Activated CD4-positive, CD25-positive, alpha-beta regulatory T cell (primary cell): ENCODE data around the gene SETMAR.
"Not testable (repeated sequence)": the region's sequence is repeated elsewhere in the genome, so short reads cannot be mapped to it uniquely, and the experiment has no call there.

Experiments
- DNase-seq, 4 experiments: peaks; one replicate each; lab custom pipeline; 2025; lab: John Stamatoyannopoulos, UW

SETMAR gene

DNA sequence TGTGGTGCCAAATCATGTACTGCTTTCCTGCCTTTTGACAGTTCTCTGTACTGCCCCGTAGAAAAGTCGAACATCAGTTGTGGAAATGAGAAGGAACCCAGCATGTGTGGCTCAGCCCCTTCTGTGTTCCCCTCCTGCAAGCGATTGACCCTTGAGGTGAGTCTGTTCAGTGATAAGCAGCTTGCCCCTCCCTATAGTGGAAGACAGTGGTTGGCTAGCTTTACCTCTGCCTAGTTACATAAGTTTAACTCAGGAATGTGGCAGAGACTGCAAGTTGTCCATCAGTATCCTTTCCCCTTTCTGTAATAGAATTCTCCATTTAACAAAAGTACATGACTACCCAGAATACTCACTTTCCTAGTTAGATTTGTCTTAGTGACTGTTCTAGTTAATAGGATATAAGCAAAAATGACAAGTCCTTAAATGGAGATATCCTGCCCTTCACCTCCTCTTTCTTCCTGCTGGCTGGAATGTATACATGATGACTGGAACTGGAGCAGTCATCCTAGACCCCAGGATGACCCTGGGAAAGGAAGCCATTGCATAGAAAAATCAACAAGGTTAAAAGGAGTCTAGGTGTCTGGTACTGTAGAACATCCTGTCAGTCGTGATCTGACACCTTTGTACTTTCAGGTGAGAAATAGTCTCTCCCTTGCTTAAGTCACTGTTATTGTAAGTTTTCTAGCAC, 10.6 kb downstream of the SETMAR start:
- no peak for DNase-seq

DNA sequence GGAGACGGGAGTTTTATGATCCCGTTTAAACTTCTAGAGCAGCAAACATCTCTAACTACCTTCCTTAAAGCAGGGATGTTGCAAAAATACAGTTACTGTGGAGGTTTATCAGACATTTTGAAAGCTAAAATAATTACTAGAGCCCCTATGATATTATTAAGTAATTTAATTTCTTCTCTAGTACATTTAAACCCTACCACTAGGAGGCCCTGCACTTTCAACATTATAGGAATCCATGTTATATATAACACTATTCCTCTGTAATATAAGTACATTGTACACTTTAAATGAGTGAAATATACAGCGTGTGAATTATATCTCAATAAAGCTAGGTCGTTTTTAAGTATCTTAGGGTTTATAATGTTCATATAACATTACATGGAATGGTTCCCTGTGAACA, 11.5 kb downstream of the SETMAR start:
- DNase-seq: no peak

DNA sequence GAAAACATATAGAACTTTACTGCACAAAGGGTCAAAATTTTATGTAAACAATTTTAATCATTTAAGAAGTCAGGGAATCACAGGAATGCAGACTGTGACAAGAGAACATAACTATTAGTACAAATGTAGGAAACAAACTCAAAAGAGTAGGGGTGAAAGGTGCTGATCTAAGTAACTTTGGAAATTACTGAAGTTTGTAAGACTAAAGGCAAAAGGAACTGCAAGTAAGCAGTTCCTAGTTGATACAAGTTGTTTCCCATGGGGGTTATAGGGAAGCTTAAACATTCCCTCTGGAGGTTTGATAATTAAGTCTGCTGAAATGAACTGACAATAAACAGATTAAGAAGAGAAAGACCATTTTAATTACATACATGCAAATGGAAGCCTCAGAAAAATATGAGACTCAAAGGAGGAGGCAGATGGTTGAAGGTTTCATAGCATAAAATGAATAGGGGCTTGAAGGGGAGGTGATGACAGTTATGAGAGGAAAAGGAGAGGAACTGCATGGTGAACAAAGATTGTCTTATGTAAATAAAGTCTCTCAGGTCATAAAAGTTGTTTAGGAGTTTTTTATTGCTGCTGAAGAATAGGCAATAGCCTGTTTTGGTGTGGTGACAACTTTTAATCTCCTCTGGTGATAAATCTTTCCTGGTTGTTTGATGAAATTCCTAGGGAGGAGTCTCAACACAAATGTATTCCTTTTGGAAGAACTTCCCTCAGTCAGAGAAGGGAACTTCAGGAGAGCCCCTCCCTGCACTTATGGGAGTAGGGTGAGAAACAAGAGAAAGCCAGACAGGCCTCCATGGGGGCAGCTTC, 17.1 kb downstream of the SETMAR start:
- DNase-seq: no peak

DNA sequence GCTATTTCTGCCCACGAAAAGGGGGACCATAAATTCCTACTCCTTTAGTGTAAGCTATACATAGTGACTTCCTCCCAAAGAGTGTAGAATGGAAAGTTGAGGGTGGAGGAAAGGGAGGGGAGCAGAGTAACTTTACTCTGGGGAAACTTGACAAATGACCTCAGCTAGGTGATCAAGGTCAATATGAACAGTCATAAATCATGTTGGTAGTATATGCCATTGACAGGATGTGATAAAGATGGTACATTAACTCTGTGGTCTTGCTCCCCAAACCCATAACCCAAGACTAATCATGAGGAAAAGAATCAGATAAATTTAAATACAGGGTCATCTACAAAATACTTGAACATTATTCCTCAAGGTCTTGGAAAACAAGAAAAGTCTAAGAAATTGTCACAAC, 18.6 kb downstream of the SETMAR start:
- DNase-seq: no peak

DNA sequence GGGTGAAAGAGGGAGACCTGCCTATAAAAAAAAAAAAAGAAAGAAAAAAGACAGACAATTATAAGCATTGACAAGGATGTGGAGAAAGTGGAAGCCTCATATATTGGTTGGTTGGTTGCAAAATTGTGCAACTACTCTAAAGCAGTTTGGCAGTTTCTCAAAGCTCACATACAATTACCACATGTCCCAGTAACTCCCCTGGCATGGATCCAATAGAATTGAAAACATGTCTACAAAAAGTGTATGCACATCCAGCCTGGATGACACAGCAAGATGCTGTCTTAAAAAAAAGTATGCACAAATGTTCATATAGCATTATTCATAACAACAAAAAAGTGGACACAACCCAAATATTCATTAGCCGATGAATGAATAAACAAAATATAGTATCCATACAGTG, 19.5 kb downstream of the SETMAR start:
- no peak for DNase-seq

DNA sequence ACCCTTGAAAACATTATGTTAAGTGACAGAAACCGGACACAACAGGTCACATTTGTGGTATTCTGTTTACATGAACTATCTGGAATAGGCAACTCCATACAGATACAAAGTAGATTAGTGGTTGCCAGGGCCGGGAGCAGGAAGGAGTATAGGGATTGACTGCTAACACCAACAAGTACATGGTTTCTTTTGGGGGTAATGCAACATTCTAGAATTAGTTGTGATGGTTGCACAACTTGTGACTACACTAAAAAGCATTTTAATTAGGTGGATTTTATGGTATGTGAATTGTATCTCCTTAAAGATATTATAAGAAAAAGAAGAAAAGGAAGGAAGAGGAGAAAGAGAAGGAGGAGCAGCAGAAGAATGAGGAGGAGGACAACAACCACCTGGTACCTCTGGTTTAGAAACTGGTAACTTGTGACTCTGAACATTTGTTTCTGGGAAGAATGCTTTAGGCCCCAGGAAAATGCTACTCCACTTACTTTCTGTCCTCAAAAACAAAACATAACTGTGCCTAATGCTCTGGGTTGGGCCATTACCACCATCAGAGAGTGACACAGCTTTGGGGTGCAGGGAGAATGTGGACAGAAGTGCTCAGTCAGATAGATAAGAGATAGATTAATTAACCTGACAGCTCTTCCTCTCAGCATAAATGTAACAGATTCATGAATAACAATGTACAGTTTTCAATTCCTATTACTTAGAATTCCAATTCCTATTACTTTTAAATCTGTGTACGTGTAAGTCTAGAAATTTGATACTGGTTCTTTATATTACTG, 20.3 kb downstream of the SETMAR start:
- DNase-seq: no peak

DNA sequence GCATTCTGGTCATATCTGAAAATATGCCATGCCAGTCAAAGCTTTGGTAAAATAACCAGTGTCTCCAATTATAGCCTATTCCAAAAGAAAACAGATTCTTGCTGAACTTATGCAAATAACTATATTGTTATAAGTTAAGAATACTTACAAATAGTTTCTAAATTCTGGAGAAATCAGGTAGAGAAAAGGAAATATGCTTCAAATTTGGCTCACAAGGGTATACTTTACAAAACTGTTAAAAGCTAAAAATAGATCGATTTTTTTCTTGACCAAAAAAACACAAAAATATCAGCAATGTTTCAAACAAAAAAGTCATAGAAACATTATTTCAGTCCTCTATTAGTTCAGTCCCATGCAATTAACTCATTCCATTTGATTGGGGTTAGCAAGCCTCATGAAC, 23.7 kb downstream of the SETMAR start:
- no peak for DNase-seq

DNA sequence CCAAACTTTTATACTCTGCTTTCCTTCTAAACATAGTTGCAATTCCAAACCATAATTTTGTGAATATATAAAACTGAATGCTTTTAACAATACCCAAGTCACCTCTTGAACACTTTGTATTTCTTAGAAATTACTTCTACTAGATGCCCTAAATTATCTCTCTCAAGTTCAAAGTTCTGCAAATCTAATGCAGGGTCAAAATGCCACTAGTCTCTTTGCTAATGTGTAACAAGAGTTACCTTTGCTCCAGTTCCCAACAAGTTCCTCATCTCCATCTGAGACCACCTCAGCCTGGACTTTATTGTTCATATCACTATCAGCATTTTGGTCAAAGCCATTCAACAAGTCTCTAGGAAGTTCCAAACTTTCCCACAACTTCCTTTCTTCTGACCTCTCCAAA, 26.6 kb downstream of the SETMAR start:
- DNase-seq: not testable (repeated sequence)

DNA sequence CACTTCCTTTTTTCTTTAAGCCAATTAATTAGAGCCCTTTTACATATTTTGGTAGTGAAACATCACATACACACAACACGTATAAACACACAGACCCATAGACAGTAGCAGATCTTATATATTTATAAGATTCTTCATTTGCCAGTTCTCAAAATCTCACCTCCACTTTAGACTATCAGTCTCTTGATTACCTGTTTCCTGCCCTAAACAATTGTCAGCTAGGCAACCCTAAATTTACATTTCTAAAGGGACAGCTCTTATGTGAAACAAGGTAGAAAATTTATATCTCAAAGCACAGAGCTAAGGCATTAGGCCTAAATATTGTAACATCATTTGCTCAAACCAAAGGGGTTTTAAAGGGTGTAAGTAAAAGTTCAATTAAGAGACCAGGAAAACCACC, 28.9 kb downstream of the SETMAR start:
- no peak for DNase-seq

DNA sequence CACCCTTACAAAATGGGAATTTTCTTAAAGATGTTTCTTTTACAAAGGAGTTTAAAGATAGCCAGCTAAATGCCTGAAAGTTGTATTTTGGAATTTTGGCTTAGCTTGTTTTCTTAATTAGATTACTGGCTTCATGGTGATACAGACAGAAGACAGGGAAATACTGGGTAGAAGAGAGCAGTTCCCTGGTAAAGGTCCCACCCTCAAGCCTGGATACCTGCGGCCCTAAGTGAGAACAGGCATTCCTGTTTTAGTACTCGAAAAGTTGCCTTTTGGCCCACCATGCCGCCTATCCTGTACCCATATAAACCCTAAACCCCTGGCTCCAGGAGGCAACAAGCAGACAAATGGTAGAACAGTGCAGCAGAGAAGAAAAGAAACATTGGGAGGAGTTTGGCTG, 29.4 kb downstream of the SETMAR start:
- no peak for DNase-seq

DNA sequence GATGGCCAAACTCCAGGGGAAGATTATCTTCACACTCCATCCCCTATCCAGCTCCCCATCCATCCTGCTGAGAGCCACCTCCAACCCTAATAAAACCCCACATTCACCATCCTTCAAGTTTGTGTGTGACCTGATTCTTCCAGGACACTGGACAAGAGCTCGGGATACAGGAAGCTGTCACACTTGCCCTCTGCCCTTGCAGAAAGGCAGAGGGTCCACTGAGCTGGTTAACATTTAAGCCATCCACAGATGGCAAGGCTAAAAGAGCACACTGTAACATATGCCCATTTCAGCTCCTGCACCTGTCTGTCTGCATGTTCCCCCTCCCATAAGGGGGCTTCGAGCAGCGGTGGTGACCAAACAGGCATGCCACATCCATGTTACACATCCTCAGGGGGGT, 29.8 kb downstream of the SETMAR start:
- no peak for DNase-seq

DNA sequence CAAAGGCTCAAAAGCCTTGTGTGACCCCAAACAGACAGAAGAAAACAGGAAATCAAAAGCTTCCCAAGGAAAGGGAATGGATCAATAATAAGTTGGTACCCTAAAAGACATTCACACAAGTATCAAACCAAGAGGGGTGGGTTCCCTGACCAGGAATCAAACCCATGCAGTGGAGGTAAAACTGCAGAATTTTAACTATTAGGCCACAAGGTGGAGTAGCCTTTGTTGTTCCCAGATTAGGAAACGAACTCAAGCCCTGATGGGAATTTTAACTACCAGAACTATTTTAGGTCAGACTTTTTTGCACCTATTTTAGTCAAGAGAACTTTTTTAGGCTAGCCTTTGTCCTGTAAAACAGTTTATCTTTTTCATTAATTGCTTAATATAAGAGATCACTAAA, 31.4 kb downstream of the SETMAR start:
- no peak for DNase-seq

DNA sequence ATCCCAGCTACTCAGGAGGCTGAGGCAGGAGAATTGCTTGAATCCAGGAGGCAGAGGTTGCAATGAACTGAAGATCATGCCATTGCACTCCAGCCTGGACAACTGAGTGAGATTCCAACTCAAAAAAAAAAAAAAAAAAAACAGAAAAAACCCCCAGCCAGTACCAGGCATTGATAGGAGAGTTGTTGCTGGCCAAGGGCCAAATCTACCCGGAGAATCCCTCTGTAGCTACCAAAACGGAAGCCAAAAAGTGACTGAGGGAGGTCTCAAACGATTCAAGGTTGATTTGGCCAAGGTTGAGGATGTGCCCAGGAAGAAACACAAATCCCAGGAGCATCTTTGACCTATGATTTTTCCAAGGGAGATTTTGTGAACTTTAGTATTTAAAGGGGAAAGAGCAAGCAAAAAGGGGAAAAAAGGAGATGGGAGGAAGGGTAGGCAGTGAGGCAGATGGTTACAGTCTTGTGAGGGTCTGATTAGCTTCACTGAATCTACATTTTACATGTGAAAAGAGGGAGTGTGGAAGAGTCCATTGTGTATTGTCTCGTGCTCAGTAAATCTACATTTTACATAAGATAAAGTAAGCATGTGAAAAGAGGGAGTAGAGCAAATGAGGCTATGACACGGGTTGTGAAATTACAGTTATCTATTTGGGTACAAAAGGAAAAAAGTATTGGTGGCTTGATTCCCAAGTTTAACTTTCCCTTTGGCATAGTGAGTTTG, 32.8 kb downstream of the SETMAR start:
- DNase-seq: no peak

DNA sequence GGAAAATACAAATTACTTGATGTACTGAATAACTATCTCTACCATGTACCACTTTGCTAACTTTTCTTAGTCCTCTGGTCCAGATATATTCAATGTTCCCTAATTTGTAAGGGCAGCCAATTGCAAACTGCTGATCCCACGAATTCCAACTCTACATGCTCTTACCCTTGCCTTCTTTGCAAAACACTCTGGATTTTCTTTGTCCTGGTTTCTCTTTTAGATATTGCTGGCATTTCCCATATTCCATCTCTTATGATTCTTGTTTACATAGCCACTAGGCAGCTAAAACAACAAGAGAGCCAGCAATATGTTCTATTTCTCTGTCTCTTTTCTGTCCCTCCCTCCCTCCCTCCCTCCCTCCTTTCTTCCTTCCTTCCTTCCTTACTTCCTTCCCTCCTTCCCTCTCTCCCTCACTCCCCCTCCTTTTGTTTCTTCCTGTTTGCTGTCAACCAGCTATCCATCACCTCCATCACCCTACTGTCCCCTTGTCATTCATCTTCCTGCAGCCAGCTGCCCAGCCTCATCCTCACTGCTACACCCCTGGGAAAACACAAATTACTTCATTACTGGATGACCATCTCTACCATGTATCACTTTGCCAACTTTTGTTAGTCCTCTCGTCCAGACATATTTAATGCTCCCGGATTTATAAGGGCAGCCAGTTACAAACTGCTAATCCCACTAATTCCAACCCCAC, 33.8 kb downstream of the SETMAR start:
- DNase-seq: no peak

DNA sequence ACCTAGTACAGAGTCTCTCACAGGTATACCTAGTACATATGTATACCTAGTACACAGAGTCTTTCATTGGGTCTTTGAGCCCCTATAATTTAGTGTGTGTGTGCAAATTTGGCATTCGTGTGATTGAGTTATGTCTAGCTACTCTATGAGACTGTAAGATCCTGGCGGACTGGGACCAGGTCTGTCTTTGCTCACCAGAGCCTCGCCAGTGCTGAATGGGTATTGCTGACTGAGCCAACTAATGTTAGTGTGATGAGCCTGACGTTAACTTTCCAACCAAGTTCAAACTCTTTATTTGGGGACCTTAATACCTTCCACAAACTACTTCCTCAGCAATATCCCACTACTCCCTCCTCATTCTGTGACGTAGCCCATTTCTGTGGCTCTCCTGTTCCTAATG, 35.6 kb downstream of the SETMAR start:
- no peak for DNase-seq

DNA sequence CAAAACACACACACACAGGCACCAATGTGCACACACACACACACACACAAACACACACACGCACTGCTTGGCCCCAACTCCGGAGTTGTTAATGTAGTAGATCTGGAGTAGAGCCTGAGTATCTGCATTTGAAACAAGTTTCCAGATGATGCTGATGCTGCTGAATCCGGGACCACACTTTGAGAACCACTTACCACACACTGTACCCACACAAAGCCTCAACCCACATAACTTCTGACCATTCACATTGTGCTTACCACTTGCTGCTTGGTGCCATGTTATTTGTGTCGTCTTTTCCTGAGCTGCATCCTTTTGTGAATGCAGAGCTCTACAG, 36.9 kb downstream of the SETMAR start:
- no peak for DNase-seq

DNA sequence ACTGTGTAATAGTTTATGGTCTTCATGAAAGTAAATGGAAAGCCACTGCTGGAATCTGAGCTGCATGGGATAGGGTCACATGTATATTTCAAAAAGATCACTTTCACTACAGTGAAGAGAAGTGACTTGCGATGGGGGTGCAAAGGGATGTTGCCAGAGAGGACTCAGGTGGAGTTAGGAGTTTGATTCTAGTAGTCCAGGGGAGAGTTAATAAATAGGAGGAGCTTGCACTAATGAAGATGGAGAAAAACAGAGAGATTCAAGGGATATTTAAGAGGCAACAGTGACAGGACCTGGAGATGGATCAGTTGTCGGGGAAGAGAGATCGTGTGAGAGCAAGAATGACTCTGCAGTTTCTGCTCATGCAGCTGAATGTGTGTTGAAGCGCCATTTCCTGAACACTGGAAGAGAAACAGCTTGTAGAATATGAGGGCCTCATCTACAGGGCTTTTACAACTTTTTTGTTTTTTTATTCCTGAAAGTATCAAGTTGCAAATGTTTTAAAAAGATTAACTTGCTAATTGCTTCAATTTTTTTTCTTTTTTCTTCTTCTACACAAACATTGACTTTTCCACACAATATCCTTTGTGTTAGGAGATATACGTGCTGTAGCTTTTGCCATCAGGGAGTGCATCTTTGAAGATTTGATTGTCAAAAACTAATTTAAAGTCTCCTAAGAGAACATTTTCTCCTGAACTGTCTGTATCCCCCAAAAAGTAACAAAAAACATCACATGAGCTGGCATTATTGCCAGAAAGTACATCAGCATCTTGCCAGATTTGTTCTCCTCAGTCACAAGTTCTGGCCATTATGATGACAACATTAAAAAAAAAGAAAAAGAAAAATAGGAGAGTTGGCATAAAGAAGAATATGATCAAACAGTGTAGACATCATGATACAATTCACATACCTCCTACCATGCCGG, 37.5 kb downstream of the SETMAR start:
- no peak for DNase-seq

DNA sequence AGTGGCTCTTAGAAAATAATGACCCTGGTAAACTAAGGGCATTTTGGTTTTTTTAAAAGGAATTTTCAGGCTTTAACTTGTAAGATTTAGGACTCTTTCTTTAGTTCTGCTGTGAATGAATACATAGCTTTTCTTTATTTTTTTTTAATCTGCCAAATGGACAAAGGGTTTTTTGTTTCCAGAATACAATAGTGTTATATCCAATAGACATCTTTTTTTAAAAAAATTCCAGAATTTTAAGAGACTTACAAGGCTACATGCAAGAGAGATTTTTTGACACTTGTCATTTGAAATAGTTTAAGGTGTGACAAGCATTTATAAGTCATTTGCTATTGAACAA, 38.1 kb downstream of the SETMAR start:
- no peak for DNase-seq

DNA sequence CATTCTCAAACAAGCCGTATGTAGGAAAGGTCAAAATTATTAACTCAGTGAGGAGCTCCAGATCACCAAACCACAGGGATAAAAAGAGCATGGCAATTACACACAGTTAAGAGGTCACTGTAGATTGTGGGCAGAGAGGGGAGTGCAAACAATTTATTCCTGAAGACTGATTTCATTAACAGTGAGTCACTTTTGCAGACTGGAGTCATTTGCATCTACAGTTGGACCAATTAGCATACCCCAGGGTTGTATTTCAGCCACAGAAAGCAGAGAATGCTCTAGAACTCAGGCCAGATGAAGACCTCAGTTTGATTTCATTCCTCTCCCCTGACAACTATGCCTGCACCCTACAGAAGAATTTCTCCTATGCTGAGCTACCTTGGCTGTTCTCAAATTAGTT, 40.1 kb downstream of the SETMAR start:
- DNase-seq: no peak

DNA sequence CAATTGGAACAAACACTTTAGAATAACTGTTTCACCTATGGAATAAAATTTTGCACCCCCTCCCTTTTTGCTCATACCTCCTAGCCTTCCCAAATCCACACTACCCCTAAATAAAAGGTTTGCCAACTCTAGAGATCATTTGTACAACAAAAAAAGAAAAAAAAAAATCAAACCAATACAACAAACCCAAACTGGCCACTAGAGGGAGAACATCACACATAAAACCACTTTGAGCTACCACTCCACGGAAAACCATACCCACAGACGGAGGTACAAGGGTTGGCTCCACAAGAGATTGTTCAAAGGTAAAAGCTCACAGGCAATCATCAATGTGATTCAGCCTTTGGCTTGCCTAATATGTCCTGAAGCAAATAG, 47.6 kb downstream of the SETMAR start:
- peak in 2 of 4 experiments; percentile 5 to 20 for DNase-seq
